Endothelial cell of umbilical vein (primary cell): Measurements from ENCODE around the gene B4GALNT3. TPM values are rescaled to one million over a fixed set of nuclear protein-coding genes. Genes with fewer than 3 reads are reported as not detected.

Experiments used
- BruUV-seq: library from RNA; stranded (reverse); fragments of 400-500 nt; replicated peaks from 2 replicates; lab custom pipeline; 2021; lab: Mats Ljungman, UMichigan
- CTCF ChIA-PET: fragments of 300-600, 350-600 bp; sonication (Branson Sonifier 250); formaldehyde crosslinking; loops from one replicate; lab custom pipeline; 2021; ENCODE audit warnings: antibody characterized with exemption, inconsistent platforms; lab: Charles Lee
- POLR2A ChIA-PET: fragments of 300-600, 350-600 bp; sonication (Branson Sonifier 250); formaldehyde crosslinking; loops from one replicate; lab custom pipeline; 2021; ENCODE audit warnings: antibody characterized with exemption, inconsistent platforms; lab: Charles Lee
- DNase-seq: peaks from one replicate; pipeline ENCODE4 v3.0.0-alpha.2; 2011; ENCODE audit warnings: low read depth, low spot score
- FAIRE-seq: peaks from 2 replicates; lab custom pipeline; 2011; peaks lifted over from hg19 to GRCh38; lab: Jason Lieb, UNC
- H2AFZ ChIP-seq: 2 replicates; pipeline ENCODE4 v1.6.0; 2012; ENCODE audit warnings: low read depth, low read length, control low read depth, inconsistent platforms
- H3K27ac ChIP-seq: 2 replicates; pipeline ENCODE4 v1.5.1; 2011; ENCODE audit warnings: low read depth, mild to moderate bottlenecking, control low read depth, low read length, moderate library complexity; ENCODE audit not compliant: insufficient read depth
- H3K27me3 ChIP-seq, 2 experiments: 2 replicates each; pipeline versions ENCODE4 v1.6.0 to v1.6.1; 2011; ENCODE audit warnings: low read length in 2 of 2, mixed read lengths in 1 of 2; ENCODE audit not compliant: control insufficient read depth in 2 of 2, insufficient read depth in 2 of 2
- H3K36me3 ChIP-seq, 2 experiments: 2 replicates in 1 of 2; 3 replicates in 1 of 2; pipeline ENCODE4 v1.5.1; 2011; ENCODE audit warnings: low read length in 2 of 2, mild to moderate bottlenecking in 1 of 2, moderate library complexity in 1 of 2; ENCODE audit not compliant: control insufficient read depth in 2 of 2, insufficient read depth in 2 of 2; ENCODE audit errors: extremely low read depth in 1 of 2
- H3K4me1 ChIP-seq: 3 replicates; pipeline ENCODE4 v1.5.1; 2011; ENCODE audit warnings: mild to moderate bottlenecking, low read length; ENCODE audit not compliant: control insufficient read depth, insufficient read depth; ENCODE audit errors: extremely low read depth
- H3K4me2 ChIP-seq: 2 replicates; pipeline ENCODE4 v1.6.1; 2011; ENCODE audit warnings: low read length, control low read depth, mixed read lengths; ENCODE audit not compliant: insufficient read depth
- H3K4me3 ChIP-seq, 3 experiments: fragments of 200-600 bp in 1 of 3; sonication (generic), shearing (Covaris generic) in 1 of 3; replicated peaks in 1 of 3; 2 replicates each; pipeline ENCODE4 v1.5.1; 2011 to 2016; ENCODE audit warnings: control low read depth in 3 of 3, low read length in 3 of 3, mild to moderate bottlenecking in 2 of 3, inconsistent platforms in 1 of 3, low read depth in 1 of 3, moderate library complexity in 1 of 3; ENCODE audit not compliant: insufficient read depth in 1 of 3
- H3K79me2 ChIP-seq: 2 replicates; pipeline ENCODE4 v1.6.0; 2012; ENCODE audit warnings: low read length, inconsistent platforms; ENCODE audit not compliant: control insufficient read depth, insufficient read depth
- H3K9ac ChIP-seq: replicated peaks from 2 replicates; pipeline ENCODE3; 2011; ENCODE audit warnings: low read length, control low read depth; ENCODE audit not compliant: insufficient read depth; ENCODE audit errors: extremely low read depth
- H3K9me1 ChIP-seq: replicated peaks from 3 replicates; pipeline ENCODE4 v1.6.0; 2011; ENCODE audit warnings: mild to moderate bottlenecking, low read length; ENCODE audit not compliant: control insufficient read depth, insufficient read depth; ENCODE audit errors: extremely low read depth
- H3K9me3 ChIP-seq: replicated peaks from 2 replicates; pipeline ENCODE4 v1.5.1; 2012; ENCODE audit warnings: low read length, inconsistent platforms; ENCODE audit not compliant: control insufficient read depth, insufficient read depth
- H4K20me1 ChIP-seq: replicated peaks from 2 replicates; pipeline ENCODE3; 2011; ENCODE audit warnings: mild to moderate bottlenecking, low read length; ENCODE audit not compliant: control insufficient read depth, insufficient read depth; ENCODE audit errors: extremely low read depth
- CTCF ChIP-seq, 2 donors: IDR thresholded peaks; 1 replicate in 1 of 2; 2 replicates in 1 of 2; pipeline ENCODE4 v1.5.1; 2011; ENCODE audit warnings: low read length in 2 of 2, mild to moderate bottlenecking in 2 of 2, moderate library complexity in 2 of 2, control low read depth in 1 of 2, inconsistent platforms in 1 of 2, low read depth in 1 of 2; ENCODE audit not compliant: insufficient read depth in 1 of 2; ENCODE audit errors: extremely low read depth in 1 of 2
- EZH2 ChIP-seq: IDR thresholded peaks from 2 replicates; pipeline ENCODE4 v1.6.1; 2012; ENCODE audit warnings: borderline replicate concordance, low read depth, mild to moderate bottlenecking, moderate library complexity, low read length, inconsistent platforms; ENCODE audit not compliant: severe bottlenecking
- FOS ChIP-seq: IDR thresholded peaks from 2 replicates; pipeline ENCODE4 v1.6.1; 2011; ENCODE audit warnings: mild to moderate bottlenecking, low read length, moderate library complexity, borderline replicate concordance; ENCODE audit not compliant: insufficient read depth
- GATA2 ChIP-seq: IDR thresholded peaks from 2 replicates; pipeline ENCODE4 v1.7.0; 2011; ENCODE audit warnings: low read depth, mild to moderate bottlenecking, moderate library complexity, mixed read lengths, low read length; ENCODE audit not compliant: insufficient read length, insufficient read depth
- JUN ChIP-seq: IDR thresholded peaks from 2 replicates; pipeline ENCODE4 v1.6.1; 2011; ENCODE audit warnings: borderline replicate concordance, low read depth; ENCODE audit not compliant: insufficient read length, insufficient read depth
- MYC ChIP-seq: IDR thresholded peaks from one replicate; pipeline ENCODE4 v1.6.1; 2011; ENCODE audit warnings: mild to moderate bottlenecking, low read depth, low read length
- POLR2A ChIP-seq: IDR thresholded peaks from 2 replicates; pipeline ENCODE4 v1.6.1; 2012; ENCODE audit warnings: low read depth, mild to moderate bottlenecking, control low read depth, low read length
- POLR2AphosphoS5 ChIP-seq: IDR thresholded peaks from 2 replicates; pipeline ENCODE4 v1.6.1; 2012; ENCODE audit warnings: low read depth, mild to moderate bottlenecking, control low read depth, low read length, moderate library complexity; ENCODE audit not compliant: insufficient read depth
- dilution Hi-C: fragments of 300-500 bp; cut with MboI; formaldehyde crosslinking; loops from one replicate; pipeline ENCODE4 v1.15.0; 2019; ENCODE audit warnings: low sequenced_read_pairs; ENCODE audit not compliant: extremely low pct_ligation_motif_present
- intact Hi-C: fragments of 100-400 bp; cut with micrococcal nuclease; formaldehyde crosslinking; loops from one replicate; pipeline ENCODE4 v1.10.0; 2022
- polyA plus RNA-seq, 4 experiments: library from polyadenylated mRNA; depleted of rRNA in 3 of 4; stranded (reverse) in 3 of 4; unstranded in 1 of 4; fragments of >200 nt; gene quantifications; 2 replicates each; pipeline versions ENCODE4 v1.2.1 to v1.2.3, GENCODE V29; 2011 to 2012; ENCODE audit warnings: missing spikeins in 1 of 4
- total RNA-seq: library from RNA; stranded (reverse); gene quantifications from 2 replicates; pipeline ENCODE4 v1.2.3, GENCODE V29; 2021
- TF ChIP-seq, protein P1 (sequence below): IDR thresholded peaks from 2 replicates; pipeline ENCODE4 v1.6.1; 2011; ENCODE audit not compliant: insufficient read depth, insufficient read length

B4GALNT3 gene
- total and polyA plus RNA-seq, 2 donors (not counting 3 experiments of a cell fraction or from before 2014, with no cell fraction given), result 0.07 TPM; not detected in 1

DNA sequence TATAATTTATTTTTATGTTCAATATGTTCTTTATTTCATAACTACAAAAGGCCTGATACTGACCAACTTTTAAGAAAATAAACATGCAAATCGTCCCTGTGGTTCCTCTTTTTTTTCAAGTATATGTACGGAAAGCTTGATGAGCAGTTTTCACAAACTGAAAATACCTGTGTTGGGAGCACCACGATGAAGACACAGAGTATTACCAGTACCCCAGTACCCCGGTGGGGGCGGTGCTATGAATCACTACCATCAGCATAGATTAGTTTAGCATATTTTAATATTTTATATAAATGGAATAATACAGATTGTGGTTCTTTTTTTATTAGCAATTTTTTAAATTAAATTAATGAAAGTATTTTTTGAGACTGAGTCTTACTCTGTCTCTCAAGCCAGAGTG is 7.0 kb downstream of the B4GALNT3 start:
- POLR2A ChIA-PET, result no interaction called here
- H3K9me3 ChIP-seq, result no peaks in the 10 kb centered on the region
- dilution Hi-C loops (no loop called here), intact Hi-C loops (no loop called here)
- no peaks in the 10 kb centered on the region for H3K79me2 ChIP-seq
- no peak overlapping the region for H3K27ac ChIP-seq
- no peak for TF ChIP-seq JUN
- no peak for TF ChIP-seq POLR2AphosphoS5
- no peak for TF ChIP-seq FOS
- TF ChIP-seq, protein P1, sequence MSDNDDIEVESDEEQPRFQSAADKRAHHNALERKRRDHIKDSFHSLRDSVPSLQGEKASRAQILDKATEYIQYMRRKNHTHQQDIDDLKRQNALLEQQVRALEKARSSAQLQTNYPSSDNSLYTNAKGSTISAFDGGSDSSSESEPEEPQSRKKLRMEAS, result no peak
- no peak for TF ChIP-seq POLR2A
- no peak for TF ChIP-seq EZH2
- no peak for TF ChIP-seq CTCF (IDR thresholded peaks at IDR 0.05; ENCODE audit: extremely low read depth in 1 of 2, insufficient read depth in 1 of 2, low read depth in 1 of 2, low read length in 2 of 2)
- no peak for TF ChIP-seq GATA2
- TF ChIP-seq MYC, result no peak
- DNase-seq, result no peak
- no peak overlapping the region for H3K9ac ChIP-seq
- H4K20me1 ChIP-seq, result no peaks in the 10 kb centered on the region
- no peaks in the 10 kb centered on the region for H3K4me1 ChIP-seq
- CTCF ChIA-PET, result interaction anchor here (1.1 kb wide), 1 partner anchor 12 kb away, joined by 3 read pairs; no protein-coding TSS in a partner anchor
- no peak overlapping the region for H3K4me3 ChIP-seq
- H3K36me3 ChIP-seq, result no peaks in the 10 kb centered on the region
- no peak overlapping the region for H2AFZ ChIP-seq
- no TSS peak for BruUV-seq
- H3K4me2 ChIP-seq, result no peak overlapping the region
- H3K27me3 ChIP-seq, result peaks cover 30 to 35% of the 10 kb centered on the region in 2 experiments
- FAIRE-seq, result no peak
- H3K9me1 ChIP-seq, result no peaks in the 10 kb centered on the region
